Measurements from ENCODE around the gene NKG7.
A peak's percentile ranks its signal among the peaks of the same experiment; 100 is the strongest.

DNA sequence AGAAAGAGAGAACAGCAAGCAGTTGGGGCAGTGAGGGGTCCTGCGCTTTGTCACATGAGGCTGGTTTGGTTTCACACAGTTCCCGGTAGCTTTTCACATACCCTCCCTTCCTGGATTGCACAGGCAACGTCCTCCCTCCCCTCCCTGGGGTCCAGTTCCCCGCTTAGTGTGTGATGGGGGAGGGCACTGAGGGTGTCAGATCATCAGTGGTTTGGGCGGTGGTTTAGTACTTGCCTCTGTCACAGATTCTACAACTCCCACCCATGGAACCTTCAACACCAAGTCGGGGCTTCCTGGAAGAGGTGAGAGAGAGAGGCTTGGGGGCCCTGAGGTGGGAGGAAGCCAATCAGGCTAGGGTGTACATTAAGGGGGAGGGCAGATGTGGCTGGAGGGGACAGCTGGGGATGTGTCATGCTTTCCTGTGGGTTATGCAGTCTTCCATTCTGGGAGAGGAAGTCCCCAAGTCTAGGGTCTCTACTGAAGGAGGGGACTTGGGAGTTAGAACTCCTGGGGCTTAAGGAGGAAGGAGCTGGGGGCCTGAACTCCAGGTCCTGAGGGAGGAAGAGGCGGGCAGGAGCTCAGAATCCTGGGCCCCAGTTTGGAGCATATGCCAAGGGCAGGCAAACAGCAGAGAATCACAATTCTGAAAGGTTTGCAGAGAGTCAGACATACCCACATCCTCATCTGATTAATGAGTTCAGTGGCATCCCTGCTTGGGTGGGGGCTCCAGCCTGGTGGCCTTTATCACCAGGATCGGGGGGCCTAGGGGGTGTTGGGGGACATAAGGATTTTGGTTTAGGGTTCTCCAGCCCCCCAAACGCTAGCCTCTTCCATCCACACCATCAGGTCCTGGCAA, at the start of gene NKG7:
- TF ChIP-seq, protein P1, sequence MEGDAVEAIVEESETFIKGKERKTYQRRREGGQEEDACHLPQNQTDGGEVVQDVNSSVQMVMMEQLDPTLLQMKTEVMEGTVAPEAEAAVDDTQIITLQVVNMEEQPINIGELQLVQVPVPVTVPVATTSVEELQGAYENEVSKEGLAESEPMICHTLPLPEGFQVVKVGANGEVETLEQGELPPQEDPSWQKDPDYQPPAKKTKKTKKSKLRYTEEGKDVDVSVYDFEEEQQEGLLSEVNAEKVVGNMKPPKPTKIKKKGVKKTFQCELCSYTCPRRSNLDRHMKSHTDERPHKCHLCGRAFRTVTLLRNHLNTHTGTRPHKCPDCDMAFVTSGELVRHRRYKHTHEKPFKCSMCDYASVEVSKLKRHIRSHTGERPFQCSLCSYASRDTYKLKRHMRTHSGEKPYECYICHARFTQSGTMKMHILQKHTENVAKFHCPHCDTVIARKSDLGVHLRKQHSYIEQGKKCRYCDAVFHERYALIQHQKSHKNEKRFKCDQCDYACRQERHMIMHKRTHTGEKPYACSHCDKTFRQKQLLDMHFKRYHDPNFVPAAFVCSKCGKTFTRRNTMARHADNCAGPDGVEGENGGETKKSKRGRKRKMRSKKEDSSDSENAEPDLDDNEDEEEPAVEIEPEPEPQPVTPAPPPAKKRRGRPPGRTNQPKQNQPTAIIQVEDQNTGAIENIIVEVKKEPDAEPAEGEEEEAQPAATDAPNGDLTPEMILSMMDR (IDR thresholded peaks at IDR 0.05; ENCODE audit: insufficient read depth, low read length), result no peak
- TF ChIP-seq POLR2AphosphoS5 (IDR thresholded peaks at IDR 0.05; ENCODE audit: low read depth) (0 out of 2 replicates have a peak, but pooled peaks have one; percentile 43), GABPA (IDR thresholded peaks at IDR 0.05; ENCODE audit: low read depth) (no peak), SPI1 (IDR thresholded peaks at IDR 0.05; ENCODE audit: borderline replicate concordance, low read depth) (peak; percentile 82)
- TF ChIP-seq, protein P2, sequence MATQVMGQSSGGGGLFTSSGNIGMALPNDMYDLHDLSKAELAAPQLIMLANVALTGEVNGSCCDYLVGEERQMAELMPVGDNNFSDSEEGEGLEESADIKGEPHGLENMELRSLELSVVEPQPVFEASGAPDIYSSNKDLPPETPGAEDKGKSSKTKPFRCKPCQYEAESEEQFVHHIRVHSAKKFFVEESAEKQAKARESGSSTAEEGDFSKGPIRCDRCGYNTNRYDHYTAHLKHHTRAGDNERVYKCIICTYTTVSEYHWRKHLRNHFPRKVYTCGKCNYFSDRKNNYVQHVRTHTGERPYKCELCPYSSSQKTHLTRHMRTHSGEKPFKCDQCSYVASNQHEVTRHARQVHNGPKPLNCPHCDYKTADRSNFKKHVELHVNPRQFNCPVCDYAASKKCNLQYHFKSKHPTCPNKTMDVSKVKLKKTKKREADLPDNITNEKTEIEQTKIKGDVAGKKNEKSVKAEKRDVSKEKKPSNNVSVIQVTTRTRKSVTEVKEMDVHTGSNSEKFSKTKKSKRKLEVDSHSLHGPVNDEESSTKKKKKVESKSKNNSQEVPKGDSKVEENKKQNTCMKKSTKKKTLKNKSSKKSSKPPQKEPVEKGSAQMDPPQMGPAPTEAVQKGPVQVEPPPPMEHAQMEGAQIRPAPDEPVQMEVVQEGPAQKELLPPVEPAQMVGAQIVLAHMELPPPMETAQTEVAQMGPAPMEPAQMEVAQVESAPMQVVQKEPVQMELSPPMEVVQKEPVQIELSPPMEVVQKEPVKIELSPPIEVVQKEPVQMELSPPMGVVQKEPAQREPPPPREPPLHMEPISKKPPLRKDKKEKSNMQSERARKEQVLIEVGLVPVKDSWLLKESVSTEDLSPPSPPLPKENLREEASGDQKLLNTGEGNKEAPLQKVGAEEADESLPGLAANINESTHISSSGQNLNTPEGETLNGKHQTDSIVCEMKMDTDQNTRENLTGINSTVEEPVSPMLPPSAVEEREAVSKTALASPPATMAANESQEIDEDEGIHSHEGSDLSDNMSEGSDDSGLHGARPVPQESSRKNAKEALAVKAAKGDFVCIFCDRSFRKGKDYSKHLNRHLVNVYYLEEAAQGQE (IDR thresholded peaks at IDR 0.05; ENCODE audit: insufficient replicate concordance, low read depth), result no peak

Data from HL-60 (cell line).